Mesodermal cell (in vitro differentiated cells): ENCODE measurements around the gene N4BP2. TPM values are rescaled to one million over a fixed set of nuclear protein-coding genes. Genes with fewer than 3 reads are reported as not detected.
A peak's percentile ranks its signal among the peaks of the same experiment; 100 is the strongest.
"Not testable (repeated sequence)": the region's sequence is repeated elsewhere in the genome, so short reads cannot be mapped to it uniquely, and the experiment has no call there.

ENCODE experiments used
- H3K27ac ChIP-seq: 2 replicates; pipeline ENCODE4 v1.7.0; 2013; ENCODE audit warnings: mild to moderate bottlenecking, low read depth, low read length, moderate library complexity; ENCODE audit not compliant: severe bottlenecking
- H3K36me3 ChIP-seq: 2 replicates; pipeline ENCODE4 v1.7.1; 2013; ENCODE audit warnings: mild to moderate bottlenecking, low read length, moderate library complexity; ENCODE audit not compliant: control insufficient read depth, insufficient read depth
- H3K4me1 ChIP-seq: one replicate; pipeline ENCODE4 v1.7.1; 2013; ENCODE audit warnings: mild to moderate bottlenecking, low read length; ENCODE audit not compliant: insufficient read depth, control insufficient read depth, poor library complexity, severe bottlenecking
- H3K4me3 ChIP-seq: 2 replicates; pipeline ENCODE4 v1.7.0; 2013; ENCODE audit warnings: low read length, control low read depth, mild to moderate bottlenecking; ENCODE audit not compliant: insufficient read depth, poor library complexity, severe bottlenecking; ENCODE audit errors: extremely low read depth
- H3K9me3 ChIP-seq: 2 replicates; pipeline ENCODE4 v1.7.1; 2013; ENCODE audit warnings: mild to moderate bottlenecking, low read length, moderate library complexity; ENCODE audit not compliant: control insufficient read depth
- WGBS, 2 experiments: methylation state at CpG; one replicate each; pipeline ENCODE4 v1.1.5; 2013; ENCODE audit warnings: missing lambda C conversion rate in 2 of 2; ENCODE audit not compliant: insufficient coverage in 2 of 2; 5-methylcytosine and 5-hydroxymethylcytosine counted together
- polyA plus RNA-seq, 2 experiments: library from polyadenylated mRNA; stranded (reverse); fragments of 50-300 nt; gene quantifications; one replicate each; pipeline ENCODE4 v1.2.3, GENCODE V29; 2013

Gene N4BP2
- polyA plus RNA-seq (2013, experiment 1 of 2): 23.0 TPM
- 25.4 TPM for polyA plus RNA-seq (2013, experiment 2 of 2)

DNA sequence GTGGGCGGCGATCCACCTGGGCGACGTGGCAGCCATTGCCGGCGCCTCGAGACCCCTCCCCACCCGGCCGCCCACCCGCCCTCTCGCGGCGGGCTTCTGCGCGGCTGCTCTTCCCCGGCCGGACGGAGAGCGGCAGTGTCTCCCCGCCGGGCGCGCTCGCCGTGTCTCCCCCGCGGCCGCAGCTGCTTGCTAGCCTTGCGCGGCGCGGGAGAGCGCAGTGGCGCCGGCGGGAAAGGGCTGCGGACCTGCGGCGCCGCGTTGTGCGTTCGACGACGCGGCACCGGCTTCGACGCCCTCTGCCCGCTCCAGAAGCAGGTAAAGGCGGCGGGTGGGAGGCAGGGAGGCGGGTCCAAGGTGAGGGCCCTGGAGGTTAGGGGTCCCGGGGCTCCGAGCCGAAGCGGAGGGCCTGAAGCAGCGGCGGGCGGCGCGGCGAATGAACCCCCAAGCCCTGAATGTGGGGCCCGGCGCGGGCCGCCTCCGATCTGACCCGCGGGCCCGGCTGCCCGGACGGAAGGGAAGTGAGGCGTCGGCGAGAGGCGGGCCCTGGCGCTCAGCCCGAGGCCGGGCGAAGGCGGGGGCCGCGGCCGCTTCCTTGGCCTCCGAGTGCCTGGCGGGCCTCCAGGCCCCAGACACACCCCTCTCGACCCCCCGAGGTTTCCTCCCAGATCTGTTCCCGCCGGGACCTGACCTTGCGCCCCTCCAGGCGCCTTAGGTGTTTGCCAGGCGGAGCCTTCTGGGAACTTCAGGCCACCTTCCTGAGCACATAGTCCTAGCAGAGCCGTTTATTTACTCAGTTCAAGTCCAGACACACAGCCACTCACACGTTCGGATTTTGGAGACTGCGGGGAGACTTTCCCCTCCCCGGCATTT is at the start of gene N4BP2:
TSS of gene N4BP2 (plus strand) at position 135 of the 870 bp plus-strand sequence. CDS start 40,491 bp downstream, outside the sequence.
- Histone ChIP-seq H3K27ac (peak within 1 kb of the TSS; percentile 100), H3K4me1 (peaks cover 14% of the 10 kb centered on the region), H3K36me3 (peaks cover 22% of the 10 kb centered on the region), H3K9me3 (no peaks in the 10 kb centered on the region), H3K4me3 (peak within 1 kb of the TSS; percentile 81)
- WGBS, 2 experiments: 0% methylated on average over 63 to 80 of the region's 99 CpGs

DNA sequence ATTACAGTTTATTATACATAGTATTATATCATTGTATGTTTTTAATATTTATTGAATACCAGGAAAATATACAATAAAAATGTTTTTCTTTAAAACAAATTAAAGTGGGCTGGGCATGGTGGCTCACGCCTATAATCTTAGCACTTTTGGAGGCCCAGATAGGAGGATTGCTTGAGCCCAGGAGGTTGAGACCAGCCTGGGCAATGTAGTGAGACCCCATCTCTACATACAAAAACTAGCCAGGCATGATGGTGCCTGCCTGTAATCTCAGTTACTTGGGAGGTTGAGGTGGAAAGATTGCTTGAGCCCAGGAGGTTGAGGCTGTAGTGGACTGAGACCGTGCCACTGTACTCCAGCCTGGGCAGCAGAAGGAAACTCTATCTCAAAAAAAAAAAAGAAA is 40.6 kb upstream of the N4BP2 start:
- Histone ChIP-seq H3K36me3 (no peaks in the 10 kb centered on the region), H3K4me3 (no peak overlapping the region), H3K9me3 (no peaks in the 10 kb centered on the region), H3K27ac (no peak overlapping the region), H3K4me1 (no peaks in the 10 kb centered on the region)
- WGBS, 2 experiments: 80 to 100% methylated on average over 1 of the region's 2 CpGs

DNA sequence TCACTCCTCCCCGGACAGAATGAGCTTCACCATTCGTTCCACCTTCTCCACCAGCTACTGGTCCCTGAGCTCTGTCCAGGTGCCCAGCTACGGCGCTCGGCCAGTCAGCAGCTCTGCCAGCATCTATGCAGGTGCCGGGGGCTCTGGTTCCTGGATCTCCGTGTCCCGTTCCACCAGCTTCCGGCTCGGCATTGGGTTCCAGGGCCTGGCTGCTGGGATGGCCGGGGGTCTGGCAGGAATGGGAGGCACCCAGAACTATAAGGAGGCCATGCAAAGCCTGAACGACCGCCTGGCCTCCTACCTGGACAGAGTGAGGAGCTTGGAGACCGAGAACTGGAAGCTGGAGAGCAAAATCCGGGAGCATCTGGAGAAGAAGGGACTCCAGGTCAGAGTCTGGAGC is 36.4 kb upstream of the N4BP2 start:
- no peaks in the 10 kb centered on the region for H3K36me3 ChIP-seq
- H3K4me1 ChIP-seq: no peaks in the 10 kb centered on the region
- H3K27ac ChIP-seq: no peak overlapping the region
- no peak overlapping the region for H3K4me3 ChIP-seq
- no peaks in the 10 kb centered on the region for H3K9me3 ChIP-seq
- WGBS, 2 experiments: 90 to 92% methylated on average over 15 of the region's 15 CpGs

GRCh38 chr4:40021116-40021515 is 35.5 kb upstream of the N4BP2 start:
- not testable (repeated sequence) for H3K9me3 ChIP-seq, H3K4me1 ChIP-seq, H3K36me3 ChIP-seq, H3K4me3 ChIP-seq, H3K27ac ChIP-seq
- 76 to 92% methylated on average over 5 to 6 of the region's 7 CpGs for WGBS, 2 experiments

DNA sequence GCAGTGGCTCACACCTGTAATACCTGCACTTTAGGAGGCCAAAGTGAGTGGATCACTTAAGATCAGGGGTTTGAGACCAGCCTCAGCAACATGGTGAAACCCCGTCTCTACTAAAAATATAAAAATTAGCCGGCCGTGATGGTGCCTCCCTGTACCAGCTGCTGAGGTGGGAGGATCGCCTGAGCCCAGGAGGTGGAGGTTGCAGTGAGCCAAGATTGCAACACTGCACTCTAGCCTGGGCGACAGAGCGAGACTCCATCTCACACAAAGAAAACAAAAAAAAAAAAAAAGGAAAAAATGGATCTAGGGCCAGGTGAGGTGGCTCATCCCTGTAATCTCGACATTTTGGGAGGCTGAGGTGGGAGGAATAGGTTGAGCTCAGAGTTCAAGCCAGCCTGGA is 32.6 kb upstream of the N4BP2 start:
- H3K27ac ChIP-seq, H3K36me3 ChIP-seq, H3K4me3 ChIP-seq, H3K9me3 ChIP-seq, H3K4me1 ChIP-seq: not testable (repeated sequence)
- WGBS, 2 experiments: no CpG with 5 or more reads among the region's 7 CpGs

DNA sequence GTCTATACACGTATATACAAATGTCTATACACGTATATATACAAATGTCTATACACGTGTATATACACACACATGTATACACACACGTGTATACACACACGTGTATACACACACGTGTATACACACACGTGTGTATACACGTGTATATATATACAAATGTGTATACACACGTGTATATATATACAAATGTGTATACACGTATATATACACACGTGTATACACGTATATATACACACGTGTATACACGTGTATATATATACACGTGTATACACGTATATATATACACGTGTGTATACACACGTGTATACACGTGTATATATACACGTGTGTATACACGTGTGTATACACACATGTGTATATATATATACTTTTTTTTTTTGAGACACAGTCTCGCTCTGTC is 23.9 kb upstream of the N4BP2 start:
- 100% methylated on average over 1 of the region's 22 CpGs; no CpG with 5 or more reads in 1 of the 2 experiments for WGBS, 2 experiments
- Histone ChIP-seq H3K36me3 (no peaks in the 10 kb centered on the region), H3K4me3 (no peak overlapping the region), H3K27ac (no peak overlapping the region), H3K9me3 (no peaks in the 10 kb centered on the region), H3K4me1 (no peaks in the 10 kb centered on the region)

- H3K9me3 ChIP-seq: no peaks in the 10 kb centered on the region
- 70 to 75% methylated on average over 2 of the region's 2 CpGs for WGBS, 2 experiments
- H3K4me3 ChIP-seq: no peak overlapping the region
- H3K4me1 ChIP-seq: no peaks in the 10 kb centered on the region
- H3K27ac ChIP-seq: no peak overlapping the region
- no peaks in the 10 kb centered on the region for H3K36me3 ChIP-seq
Measured at GRCh38 chr4:40033613-40034012, 23.0 kb upstream of the N4BP2 start.

DNA sequence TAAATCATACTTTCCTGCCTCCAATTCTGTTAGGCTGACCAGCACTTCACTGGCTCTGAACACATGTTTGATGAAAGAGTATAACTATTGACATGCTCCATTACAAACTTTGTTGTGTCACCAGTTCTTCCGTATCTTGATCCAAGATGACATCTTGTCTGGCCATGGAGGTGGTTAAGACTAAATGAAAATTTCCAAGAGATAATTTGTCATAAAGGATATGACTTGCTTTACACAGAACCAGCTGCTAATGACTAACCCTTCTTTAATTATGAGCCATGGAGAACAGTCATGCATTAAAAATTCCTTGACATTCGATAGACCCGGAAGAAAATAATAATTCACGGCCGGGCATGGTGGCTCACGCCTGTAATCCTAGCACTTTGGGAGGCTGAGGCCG is 17.7 kb upstream of the N4BP2 start:
- Histone ChIP-seq H3K36me3 (no peaks in the 10 kb centered on the region), H3K9me3 (no peaks in the 10 kb centered on the region), H3K27ac (no peak overlapping the region), H3K4me1 (no peaks in the 10 kb centered on the region), H3K4me3 (no peak overlapping the region)
- WGBS, 2 experiments: 89 to 93% methylated on average over 5 to 6 of the region's 7 CpGs

DNA sequence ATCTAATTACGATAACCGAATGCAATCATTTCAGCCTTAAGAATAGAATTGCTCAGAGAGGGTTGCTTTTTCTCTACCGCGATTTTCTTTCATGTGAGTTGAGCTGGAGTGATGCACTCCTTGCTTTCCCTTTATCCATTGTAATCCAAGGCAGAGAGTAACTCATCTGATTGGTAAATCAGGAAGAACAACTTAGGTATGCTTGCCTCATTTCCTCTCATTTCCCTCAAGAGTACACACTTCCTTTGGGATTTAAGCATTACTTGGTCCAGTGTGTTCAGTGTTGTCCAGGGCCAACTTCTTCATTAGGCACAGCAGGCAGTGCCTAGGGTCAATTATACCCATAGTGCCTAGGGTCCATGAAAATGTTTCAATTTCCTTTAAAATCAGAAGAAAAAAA is 15.7 kb upstream of the N4BP2 start:
- H3K27ac ChIP-seq: no peak overlapping the region
- no peaks in the 10 kb centered on the region for H3K9me3 ChIP-seq
- H3K4me1 ChIP-seq: no peaks in the 10 kb centered on the region
- 100% methylated on average over 3 of the region's 4 CpGs; no CpG with 5 or more reads in 1 of the 2 experiments for WGBS, 2 experiments
- no peak overlapping the region for H3K4me3 ChIP-seq
- no peaks in the 10 kb centered on the region for H3K36me3 ChIP-seq

DNA sequence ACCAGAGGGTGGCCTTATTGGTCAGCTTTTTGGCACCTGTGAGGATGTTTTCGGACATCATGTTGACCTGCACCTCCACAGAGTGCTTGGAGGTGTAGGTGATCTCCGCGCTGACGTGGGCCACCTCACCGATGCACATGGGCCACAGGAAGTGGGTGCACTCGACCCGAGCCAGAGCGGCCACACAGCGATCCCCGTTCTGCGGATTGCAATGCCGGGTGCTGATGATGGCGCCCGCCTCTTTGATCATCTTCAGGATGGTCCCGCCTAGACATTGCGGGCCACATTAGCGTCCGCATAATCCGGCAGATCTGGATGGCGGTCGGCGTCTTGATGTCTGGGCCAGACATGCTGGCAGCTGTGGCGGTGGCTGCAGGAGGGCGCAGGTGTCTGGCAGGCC is 12.9 kb upstream of the N4BP2 start:
- Histone ChIP-seq H3K36me3 (no peaks in the 10 kb centered on the region), H3K4me3 (no peak overlapping the region), H3K27ac (no peak overlapping the region), H3K9me3 (no peaks in the 10 kb centered on the region), H3K4me1 (no peaks in the 10 kb centered on the region)
- WGBS, 2 experiments: 96 to 97% methylated on average over 22 of the region's 24 CpGs

GRCh38 chr4:40046311-40046980 is 10.2 kb upstream of the N4BP2 start:
- no peaks in the 10 kb centered on the region for H3K4me1 ChIP-seq
- WGBS, 2 experiments: 84 to 100% methylated on average over 5 of the region's 8 CpGs
- no peaks in the 10 kb centered on the region for H3K36me3 ChIP-seq
- H3K9me3 ChIP-seq: no peaks in the 10 kb centered on the region
- no peak overlapping the region for H3K4me3 ChIP-seq
- no peak overlapping the region for H3K27ac ChIP-seq
